Activated CD8-positive, alpha-beta memory T cell treated with anti-CD3 and anti-CD28 coated beads for 1 hour (primary cell): ENCODE data around the gene CBR1.

Source experiments
- DNase-seq, 2 donors: peaks; one replicate each; pipeline ENCODE4 v3.0.0-alpha.2; 2020; ENCODE audit warnings: low read depth in 1 of 2; ENCODE audit errors: extremely low read depth in 1 of 2

CBR1 gene

DNA sequence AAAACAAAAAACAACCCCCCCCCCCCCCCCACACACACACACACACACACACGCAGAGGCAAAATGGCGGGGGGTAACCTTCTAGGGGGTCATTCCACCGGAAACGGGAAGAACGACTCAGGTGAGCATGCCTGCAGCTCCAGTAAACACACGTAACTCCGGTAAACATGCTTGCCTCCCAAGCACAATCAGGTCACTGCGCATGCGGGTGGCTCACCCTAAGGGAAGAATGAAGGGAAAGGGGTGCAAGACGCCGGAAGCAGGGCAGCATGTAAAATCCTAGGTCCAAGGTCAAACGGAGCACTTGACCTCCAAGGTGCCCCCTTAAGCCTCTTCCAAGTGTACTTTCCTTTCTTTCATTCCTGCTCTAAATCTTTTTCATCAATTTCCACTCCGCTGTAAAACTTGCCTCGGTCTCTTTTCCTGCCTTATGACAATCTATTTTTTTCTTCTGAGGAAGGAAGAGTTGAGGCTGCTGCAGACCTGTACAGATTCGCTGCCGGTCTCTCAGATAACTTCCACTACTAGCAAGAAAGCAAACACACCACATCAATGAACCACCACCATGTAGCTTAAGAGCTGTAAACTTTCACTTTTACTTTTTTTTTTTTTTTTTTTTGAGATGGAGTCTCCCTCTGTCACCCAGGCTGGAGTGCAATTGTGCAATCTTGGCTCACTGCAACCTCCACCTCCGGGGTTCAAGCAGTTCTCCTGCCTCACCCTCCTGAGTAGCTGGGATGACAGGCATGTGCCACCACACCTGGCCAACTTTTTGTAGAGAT is 44.0 kb downstream of the CBR1 start:
- DNase-seq: peak in 1 of 2 donors; percentile 35

DNA sequence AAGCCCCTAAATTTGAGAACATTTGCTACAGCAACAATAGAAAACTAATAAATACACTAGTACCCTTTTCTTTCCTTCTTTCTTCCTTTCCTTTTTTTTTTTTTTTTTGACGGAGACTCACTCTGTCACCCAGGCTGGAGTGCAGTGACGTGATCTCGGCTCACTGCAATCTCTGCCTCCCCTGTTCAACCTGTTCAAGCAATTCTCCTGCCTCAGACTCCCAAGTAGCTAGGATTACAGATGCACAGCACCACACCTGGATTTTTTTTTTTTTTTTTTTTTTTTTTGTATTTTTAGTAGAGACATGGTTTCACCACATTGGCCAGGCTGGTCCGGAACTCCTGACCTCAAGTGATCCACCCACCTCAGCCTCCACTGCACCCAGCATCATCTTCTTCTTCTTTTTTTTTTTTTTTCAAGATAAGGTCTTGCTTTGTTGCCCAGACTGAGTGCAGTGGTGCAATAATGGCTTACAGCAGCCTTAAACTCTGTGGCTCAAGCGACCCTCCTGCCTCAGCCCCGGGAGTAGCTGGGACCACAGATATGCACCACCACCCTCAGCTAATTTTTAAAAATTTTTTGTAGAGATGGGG is 45.4 kb downstream of the CBR1 start:
- DNase-seq: no peak

DNA sequence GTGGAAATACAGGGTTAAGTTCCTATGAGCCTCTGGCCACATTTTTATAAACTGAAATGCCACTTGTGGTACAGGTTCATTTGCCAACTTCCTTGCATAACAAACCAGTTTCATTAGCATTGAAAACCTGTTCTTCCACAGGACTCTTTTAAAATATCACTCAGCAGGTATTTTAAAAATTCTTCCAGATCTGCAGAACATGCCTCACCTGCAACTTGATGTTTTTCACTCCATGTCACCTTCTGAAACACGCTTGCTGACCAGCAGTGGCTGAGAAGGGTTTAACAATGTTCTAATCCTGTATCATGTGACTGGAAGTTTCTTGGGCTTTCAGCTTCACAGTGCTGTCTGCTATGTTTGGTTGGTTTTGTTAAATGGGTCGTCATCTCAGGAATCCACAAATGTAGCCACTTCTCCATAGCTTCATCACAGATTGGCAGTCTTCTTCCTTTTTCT is 47.5 kb downstream of the CBR1 start:
- no peak for DNase-seq

DNA sequence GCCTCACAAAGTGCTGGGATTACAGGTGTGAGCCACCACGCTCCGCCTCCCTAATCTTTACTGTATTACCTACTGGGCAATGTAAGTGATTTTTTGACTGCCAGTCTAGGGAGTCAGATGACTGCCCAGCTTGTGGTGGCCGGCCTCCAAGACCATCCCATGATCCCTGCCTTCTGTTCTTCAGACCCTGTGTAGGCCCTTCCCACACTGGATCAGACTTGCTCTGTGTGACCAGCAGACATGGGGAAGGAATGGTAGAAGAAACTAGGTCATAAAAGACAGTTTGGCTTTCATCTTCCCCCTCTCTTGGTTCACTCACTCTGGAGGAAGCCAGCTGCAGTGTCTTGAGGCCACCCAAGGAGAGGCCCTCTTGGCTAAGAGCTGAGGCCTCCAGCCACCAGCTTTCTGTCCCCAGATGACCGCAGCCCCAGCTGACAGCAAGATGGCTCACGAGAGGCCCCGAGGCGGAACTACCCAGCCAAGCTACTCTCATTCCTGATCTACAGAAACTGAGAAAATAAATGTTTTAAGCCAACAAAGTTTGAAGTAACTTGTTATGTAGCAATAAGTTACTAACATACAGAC is 50.6 kb downstream of the CBR1 start:
- DNase-seq: no peak
